ENCODE measurements around the gene CEP131. TPM values are rescaled to one million over a fixed set of nuclear protein-coding genes. Genes with fewer than 3 reads are reported as not detected.
"Not testable (repeated sequence)": the region's sequence is repeated elsewhere in the genome, so short reads cannot be mapped to it uniquely, and the experiment has no call there.

CEP131 gene
- total and polyA plus RNA-seq, 4 donors: 7.2 to 26.6 (median 18.3) TPM

- 57% methylated on average over 27 of the region's 28 CpGs for WGBS (ENCODE audit: insufficient coverage)
- Histone ChIP-seq H3K27me3 (ENCODE audit: control insufficient read depth, insufficient read depth, low read length) (no peaks in the 10 kb centered on the region), H3K4me3 (ENCODE audit: low read depth, low read length) (no peak overlapping the region), H3K36me3 (ENCODE audit: control insufficient read depth, insufficient read depth, low read length) (peaks cover 74% of the 10 kb centered on the region), H3K9me3 (ENCODE audit: control insufficient read depth, insufficient read depth, low read length) (no peaks in the 10 kb centered on the region), H3K4me1 (ENCODE audit: control insufficient read depth, insufficient read depth, low read length) (peaks cover 34% of the 10 kb centered on the region), H3K27ac (ENCODE audit: low read depth, low read length) (no peak overlapping the region)
- DNase-seq (ENCODE audit: low read depth in 4 of 6, low spot score in 6 of 6): no peak
Observed at GRCh38 chr17:81160306-81160705, 62.5 kb downstream of the CEP131 start.

GRCh38 chr17:81159611-81160265, 63.0 kb downstream of the CEP131 start:
- no peak overlapping the region for H3K27ac ChIP-seq (ENCODE audit: low read depth, low read length)

GRCh38 chr17:81158688-81159590, 63.8 kb downstream of the CEP131 start:
- Histone ChIP-seq H3K27me3 (ENCODE audit: control insufficient read depth, insufficient read depth, low read length) (no peaks in the 10 kb centered on the region), H3K36me3 (ENCODE audit: control insufficient read depth, insufficient read depth, low read length) (peaks cover 69% of the 10 kb centered on the region), H3K4me1 (ENCODE audit: control insufficient read depth, insufficient read depth, low read length) (peaks cover 20% of the 10 kb centered on the region), H3K4me3 (ENCODE audit: low read depth, low read length) (no peak overlapping the region), H3K27ac (ENCODE audit: low read depth, low read length) (no peak overlapping the region), H3K9me3 (ENCODE audit: control insufficient read depth, insufficient read depth, low read length) (no peaks in the 10 kb centered on the region)
- 91% methylated on average over 40 of the region's 43 CpGs for WGBS (ENCODE audit: insufficient coverage)
- DNase-seq (ENCODE audit: low read depth in 4 of 6, low spot score in 6 of 6): no peak

More at GRCh38 chr17:81159611-81160265, 63.0 kb downstream of the CEP131 start:
- 84% methylated on average over 24 of the region's 25 CpGs for WGBS (ENCODE audit: insufficient coverage)
- peaks cover 28% of the 10 kb centered on the region for H3K4me1 ChIP-seq (ENCODE audit: control insufficient read depth, insufficient read depth, low read length)
- H3K27me3 ChIP-seq (ENCODE audit: control insufficient read depth, insufficient read depth, low read length): no peaks in the 10 kb centered on the region
- no peak overlapping the region for H3K4me3 ChIP-seq (ENCODE audit: low read depth, low read length)
- H3K36me3 ChIP-seq (ENCODE audit: control insufficient read depth, insufficient read depth, low read length): peaks cover 72% of the 10 kb centered on the region
- H3K9me3 ChIP-seq (ENCODE audit: control insufficient read depth, insufficient read depth, low read length): no peaks in the 10 kb centered on the region
- no peak for DNase-seq (ENCODE audit: low read depth in 4 of 6, low spot score in 6 of 6)

DNA sequence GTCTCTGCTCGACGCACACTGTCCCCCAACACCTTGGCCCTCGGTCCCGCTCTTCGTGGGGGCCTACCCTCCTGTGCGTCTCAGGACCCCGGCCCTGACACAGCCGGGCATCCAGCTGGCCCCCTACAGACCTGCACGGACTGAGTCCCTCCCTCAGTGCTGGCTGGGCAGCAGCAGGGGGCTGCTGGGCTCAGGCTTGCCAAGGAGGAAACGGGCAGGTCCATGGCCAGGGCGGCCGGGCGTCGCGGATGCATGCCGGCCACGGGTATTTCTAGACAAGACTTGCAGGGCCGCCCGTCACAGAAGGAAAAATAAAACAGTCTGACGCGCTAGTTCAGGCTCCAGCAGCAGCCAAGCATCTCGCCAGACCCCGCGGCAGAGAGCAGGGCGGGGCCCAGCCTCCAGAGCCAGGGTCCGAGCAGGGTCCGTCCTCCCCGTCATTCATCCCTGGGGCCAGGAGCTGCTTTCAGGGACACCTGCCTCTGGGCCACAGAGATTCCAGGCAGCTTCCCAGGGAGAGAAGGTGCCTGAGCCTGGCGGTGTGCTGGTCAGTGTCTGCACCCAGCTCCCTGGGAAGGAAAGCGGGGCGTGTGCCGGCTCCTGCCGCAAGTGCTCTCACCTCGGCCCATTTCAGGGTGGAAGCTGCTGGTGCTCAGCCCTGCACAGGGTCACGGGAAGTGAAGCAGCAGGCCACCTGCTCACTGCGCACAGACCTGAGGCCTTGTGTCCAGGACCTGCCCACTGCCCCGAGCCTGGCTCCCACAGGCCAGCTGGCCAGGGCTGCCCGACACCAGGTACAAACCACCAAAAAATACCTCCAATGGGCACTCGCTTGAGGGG, 64.7 kb downstream of the CEP131 start:
- peaks cover 14% of the 10 kb centered on the region for H3K4me1 ChIP-seq (ENCODE audit: control insufficient read depth, insufficient read depth, low read length)
- H3K4me3 ChIP-seq (ENCODE audit: low read depth, low read length): no peak overlapping the region
- WGBS (ENCODE audit: insufficient coverage): 85% methylated on average over 39 of the region's 39 CpGs
- H3K36me3 ChIP-seq (ENCODE audit: control insufficient read depth, insufficient read depth, low read length): peaks cover 60% of the 10 kb centered on the region
- no peak overlapping the region for H3K27ac ChIP-seq (ENCODE audit: low read depth, low read length)
- H3K9me3 ChIP-seq (ENCODE audit: control insufficient read depth, insufficient read depth, low read length): no peaks in the 10 kb centered on the region
- H3K27me3 ChIP-seq (ENCODE audit: control insufficient read depth, insufficient read depth, low read length): no peaks in the 10 kb centered on the region
- no peak for DNase-seq (ENCODE audit: low read depth in 4 of 6, low spot score in 6 of 6)

DNA sequence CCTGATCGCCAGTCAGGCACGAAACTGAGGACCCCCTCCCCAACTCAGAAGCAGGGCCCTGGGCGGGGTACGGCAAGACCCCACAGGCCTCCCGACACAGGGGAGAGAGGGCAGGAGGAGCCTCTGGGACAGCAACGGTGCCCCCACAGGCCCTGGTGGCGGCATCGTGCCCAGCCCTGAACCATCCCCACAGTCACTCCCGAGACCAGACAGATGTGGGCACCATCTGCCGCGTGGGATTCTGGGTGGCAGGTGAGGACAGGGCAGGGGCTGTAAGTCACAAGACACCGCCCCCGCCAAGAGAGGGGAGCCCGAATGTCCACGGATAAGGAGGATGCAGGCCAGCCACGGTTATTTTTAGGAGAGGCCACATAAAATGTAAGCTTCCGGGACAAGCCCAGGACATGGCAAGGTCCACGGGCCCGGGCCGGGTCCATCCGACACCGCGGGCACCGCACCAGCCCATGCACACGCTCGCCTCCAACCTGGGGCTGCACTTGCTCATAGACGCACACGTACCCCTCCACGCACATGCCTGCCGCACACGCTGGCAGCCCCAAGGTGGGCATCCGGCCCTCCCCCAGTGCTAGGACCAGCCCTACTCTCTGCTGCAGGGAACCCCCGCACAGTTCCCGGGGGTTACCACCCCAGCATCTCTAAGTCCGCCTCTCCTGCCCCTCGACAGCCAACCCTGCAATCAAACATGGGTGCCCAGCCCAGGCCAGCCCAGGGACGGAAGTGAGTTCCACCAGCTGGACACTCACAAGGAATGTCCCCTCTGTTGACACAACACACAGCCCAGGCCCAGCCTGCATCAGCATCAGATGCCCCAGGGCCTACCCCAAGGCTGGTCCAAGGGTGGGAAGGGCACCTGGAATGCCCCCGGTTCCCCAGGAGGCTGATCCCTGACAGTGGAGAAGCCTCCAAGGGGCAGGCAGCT, 65.6 kb downstream of the CEP131 start:
- DNase-seq (ENCODE audit: low read depth in 4 of 6, low spot score in 6 of 6): no peak
- peaks cover 53% of the 10 kb centered on the region for H3K36me3 ChIP-seq (ENCODE audit: control insufficient read depth, insufficient read depth, low read length)
- no peaks in the 10 kb centered on the region for H3K9me3 ChIP-seq (ENCODE audit: control insufficient read depth, insufficient read depth, low read length)
- WGBS (ENCODE audit: insufficient coverage): 96% methylated on average over 33 of the region's 38 CpGs
- H3K27me3 ChIP-seq (ENCODE audit: control insufficient read depth, insufficient read depth, low read length): no peaks in the 10 kb centered on the region
- no peak overlapping the region for H3K4me3 ChIP-seq (ENCODE audit: low read depth, low read length)
- H3K4me1 ChIP-seq (ENCODE audit: control insufficient read depth, insufficient read depth, low read length): peaks cover 9% of the 10 kb centered on the region
- H3K27ac ChIP-seq (ENCODE audit: low read depth, low read length): no peak overlapping the region

DNA sequence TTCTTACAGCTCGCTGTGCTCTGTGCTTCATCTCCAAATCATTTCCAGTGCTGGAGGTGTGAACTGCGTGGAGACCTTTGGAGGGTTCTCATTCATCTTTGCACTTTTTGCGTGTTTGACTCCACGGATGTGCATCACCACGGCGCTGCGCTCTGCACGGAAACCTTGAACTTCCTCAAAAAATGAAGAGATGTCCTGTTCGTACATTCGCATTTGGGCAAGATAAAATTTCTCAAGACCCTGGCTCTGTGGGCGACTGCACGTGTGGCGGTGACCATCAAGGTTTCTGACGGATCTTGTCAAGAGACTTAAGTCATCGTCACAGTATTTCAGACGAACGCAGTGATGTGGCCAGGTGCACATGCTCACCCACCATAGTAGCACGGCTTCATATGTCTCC, 67.8 kb downstream of the CEP131 start:
- no peak overlapping the region for H3K27ac ChIP-seq (ENCODE audit: low read depth, low read length)
- H3K27me3 ChIP-seq (ENCODE audit: control insufficient read depth, insufficient read depth, low read length): no peaks in the 10 kb centered on the region
- no peak for DNase-seq (ENCODE audit: low read depth in 4 of 6, low spot score in 6 of 6)
- H3K9me3 ChIP-seq (ENCODE audit: control insufficient read depth, insufficient read depth, low read length): no peaks in the 10 kb centered on the region
- H3K4me1 ChIP-seq (ENCODE audit: control insufficient read depth, insufficient read depth, low read length): peaks cover 3% of the 10 kb centered on the region
- no peak overlapping the region for H3K4me3 ChIP-seq (ENCODE audit: low read depth, low read length)
- WGBS (ENCODE audit: insufficient coverage): 98% methylated on average over 17 of the region's 18 CpGs
- peaks cover 43% of the 10 kb centered on the region for H3K36me3 ChIP-seq (ENCODE audit: control insufficient read depth, insufficient read depth, low read length)

DNA sequence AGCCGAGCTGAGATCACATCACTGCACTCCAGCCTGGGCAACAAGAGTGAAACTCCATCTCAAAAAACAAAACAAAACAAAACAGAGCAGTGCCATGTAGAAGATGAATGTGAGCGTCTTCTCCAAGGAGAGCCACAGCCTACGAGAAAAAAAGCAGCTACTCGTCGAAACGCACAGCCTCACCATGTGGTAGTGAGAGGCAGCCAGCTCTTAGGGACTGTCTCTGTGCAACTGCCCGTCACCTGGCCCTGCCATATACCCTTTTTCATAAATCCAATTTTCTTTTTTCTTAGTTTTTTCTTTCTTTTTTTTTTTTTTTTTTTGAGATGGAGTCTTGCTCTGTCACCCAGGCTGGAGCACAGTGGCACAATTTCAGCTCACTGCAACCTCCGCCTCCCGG, 68.7 kb downstream of the CEP131 start:
- not testable (repeated sequence) for H3K4me3 ChIP-seq (ENCODE audit: low read depth, low read length); H3K9me3 ChIP-seq (ENCODE audit: control insufficient read depth, insufficient read depth, low read length); H3K27ac ChIP-seq (ENCODE audit: low read depth, low read length); H3K4me1 ChIP-seq (ENCODE audit: control insufficient read depth, insufficient read depth, low read length); DNase-seq (ENCODE audit: low read depth in 4 of 6, low spot score in 6 of 6); H3K27me3 ChIP-seq (ENCODE audit: control insufficient read depth, insufficient read depth, low read length)
- WGBS (ENCODE audit: insufficient coverage): 77% methylated on average over 6 of the region's 9 CpGs
- H3K36me3 ChIP-seq (ENCODE audit: control insufficient read depth, insufficient read depth, low read length): peaks cover 41% of the 10 kb centered on the region

GRCh38 chr17:81153340-81153803, 69.4 kb downstream of the CEP131 start:
- Histone ChIP-seq H3K27ac (ENCODE audit: low read depth, low read length) (no peak overlapping the region), H3K9me3 (ENCODE audit: control insufficient read depth, insufficient read depth, low read length) (no peaks in the 10 kb centered on the region), H3K36me3 (ENCODE audit: control insufficient read depth, insufficient read depth, low read length) (peaks cover 41% of the 10 kb centered on the region), H3K27me3 (ENCODE audit: control insufficient read depth, insufficient read depth, low read length) (no peaks in the 10 kb centered on the region), H3K4me3 (ENCODE audit: low read depth, low read length) (no peak overlapping the region), H3K4me1 (ENCODE audit: control insufficient read depth, insufficient read depth, low read length) (peaks cover 3% of the 10 kb centered on the region)
- DNase-seq (ENCODE audit: low read depth in 4 of 6, low spot score in 6 of 6): no peak
- WGBS (ENCODE audit: insufficient coverage): 73% methylated on average over 15 of the region's 17 CpGs
